SK-N-MC (cell line): ENCODE data around the gene AGAP1.

Experiments
- EZH2 ChIP-seq: fragments of 200-600 bp; sonication (generic); IDR thresholded peaks from one replicate; pipeline ENCODE4 v1.6.1; 2017; ENCODE audit warnings: antibody characterized with exemption
- POLR2AphosphoS5 ChIP-seq: IDR thresholded peaks from 2 replicates; pipeline ENCODE4 v1.6.1; 2012; ENCODE audit warnings: mild to moderate bottlenecking, low read depth, low read length, borderline replicate concordance

DNA sequence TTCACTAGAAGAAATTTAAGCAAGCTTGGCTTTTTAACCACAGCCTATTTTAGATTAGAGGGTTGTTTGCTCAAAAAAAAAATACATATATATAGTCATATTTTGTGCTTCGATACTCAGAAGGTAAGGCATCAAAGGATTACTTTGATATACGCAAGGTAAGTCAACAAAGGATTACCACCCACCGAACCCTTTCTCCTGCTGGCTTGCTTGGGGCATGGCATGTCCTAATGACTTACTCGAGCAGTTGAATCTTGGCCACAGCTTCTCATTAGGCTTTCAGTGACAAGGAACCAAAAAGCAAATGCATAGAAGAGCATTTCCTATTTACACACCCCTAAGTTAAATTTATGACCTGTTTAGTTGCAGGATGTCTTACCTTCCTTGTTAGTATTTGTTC lies 295.7 kb downstream of the AGAP1 start:
- TF ChIP-seq EZH2 (no peak), POLR2AphosphoS5 (no peak)
